ENCODE data around the gene ADGRL1.

DNA sequence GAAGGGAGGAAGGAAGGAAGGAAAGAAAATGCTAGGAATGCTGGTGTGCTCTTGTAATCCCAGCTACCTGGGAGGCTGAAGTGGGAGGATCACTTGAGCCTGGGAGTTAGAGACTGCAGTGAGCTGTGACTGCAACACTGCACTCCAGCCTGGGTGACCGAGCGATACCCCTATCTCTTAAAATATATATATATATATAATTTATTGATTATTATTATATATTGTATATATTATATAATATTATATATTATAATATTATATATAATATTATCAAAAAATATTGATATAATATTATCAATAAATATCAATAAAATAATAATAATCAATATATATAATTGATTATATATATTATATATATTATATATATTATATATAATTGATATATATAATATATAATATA is 8.6 kb upstream of the ADGRL1 start:
- TF ChIP-seq, protein P1, sequence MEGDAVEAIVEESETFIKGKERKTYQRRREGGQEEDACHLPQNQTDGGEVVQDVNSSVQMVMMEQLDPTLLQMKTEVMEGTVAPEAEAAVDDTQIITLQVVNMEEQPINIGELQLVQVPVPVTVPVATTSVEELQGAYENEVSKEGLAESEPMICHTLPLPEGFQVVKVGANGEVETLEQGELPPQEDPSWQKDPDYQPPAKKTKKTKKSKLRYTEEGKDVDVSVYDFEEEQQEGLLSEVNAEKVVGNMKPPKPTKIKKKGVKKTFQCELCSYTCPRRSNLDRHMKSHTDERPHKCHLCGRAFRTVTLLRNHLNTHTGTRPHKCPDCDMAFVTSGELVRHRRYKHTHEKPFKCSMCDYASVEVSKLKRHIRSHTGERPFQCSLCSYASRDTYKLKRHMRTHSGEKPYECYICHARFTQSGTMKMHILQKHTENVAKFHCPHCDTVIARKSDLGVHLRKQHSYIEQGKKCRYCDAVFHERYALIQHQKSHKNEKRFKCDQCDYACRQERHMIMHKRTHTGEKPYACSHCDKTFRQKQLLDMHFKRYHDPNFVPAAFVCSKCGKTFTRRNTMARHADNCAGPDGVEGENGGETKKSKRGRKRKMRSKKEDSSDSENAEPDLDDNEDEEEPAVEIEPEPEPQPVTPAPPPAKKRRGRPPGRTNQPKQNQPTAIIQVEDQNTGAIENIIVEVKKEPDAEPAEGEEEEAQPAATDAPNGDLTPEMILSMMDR (IDR thresholded peaks at IDR 0.05; ENCODE audit: low read depth, low read length), result no peak
- TF ChIP-seq, protein P2, sequence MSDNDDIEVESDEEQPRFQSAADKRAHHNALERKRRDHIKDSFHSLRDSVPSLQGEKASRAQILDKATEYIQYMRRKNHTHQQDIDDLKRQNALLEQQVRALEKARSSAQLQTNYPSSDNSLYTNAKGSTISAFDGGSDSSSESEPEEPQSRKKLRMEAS (IDR thresholded peaks at IDR 0.05; ENCODE audit: low read depth, low read length), result no peak
- no peak for TF ChIP-seq POLR2A (IDR thresholded peaks at IDR 0.05; ENCODE audit: extremely low read depth, insufficient read length)
- TF ChIP-seq MYC (IDR thresholded peaks at IDR 0.05; ENCODE audit: low read depth, low read length), result no peak
